Smooth muscle cell (in vitro differentiated cells): ENCODE results near the gene CACNA1S. TPM values are rescaled to one million over a fixed set of nuclear protein-coding genes. Genes with fewer than 3 reads are reported as not detected.

Experiments
- DNase-seq: peaks from one replicate; lab custom pipeline; 2025; ENCODE audit not compliant: unreplicated experiment; lab: John Stamatoyannopoulos, UW
- H2AFZ ChIP-seq: fragments of 200-600 bp; sonication (generic); 2 replicates; pipeline ENCODE4 v1.6.0; 2016; ENCODE audit warnings: antibody characterized with exemption, low read depth, mild to moderate bottlenecking
- H3F3A ChIP-seq: fragments of 200-600 bp; sonication (generic); 2 replicates; pipeline ENCODE4 v1.6.0; 2017; ENCODE audit warnings: antibody characterized with exemption, low read depth
- H3K27ac ChIP-seq: fragments of 200-600 bp; sonication (generic); 2 replicates; pipeline ENCODE4 v1.5.1; 2016; ENCODE audit warnings: low read depth, mild to moderate bottlenecking
- H3K27me3 ChIP-seq: fragments of 200-600 bp; sonication (generic); 2 replicates; pipeline ENCODE4 v1.6.1; 2016; ENCODE audit warnings: low read depth, mild to moderate bottlenecking
- H3K36me3 ChIP-seq: fragments of 200-600 bp; sonication (generic); 2 replicates; pipeline ENCODE4 v1.5.1; 2016; ENCODE audit warnings: low read depth
- H3K4me1 ChIP-seq: fragments of 200-600 bp; sonication (generic); 2 replicates; pipeline ENCODE4 v1.5.1; 2016; ENCODE audit warnings: low read depth
- H3K4me2 ChIP-seq: fragments of 200-600 bp; sonication (generic); 2 replicates; pipeline ENCODE4 v1.6.0; 2016; ENCODE audit warnings: mild to moderate bottlenecking
- H3K4me3 ChIP-seq: fragments of 200-600 bp; sonication (generic); 2 replicates; pipeline ENCODE4 v1.5.1; 2016; ENCODE audit warnings: mild to moderate bottlenecking
- H3K79me2 ChIP-seq: fragments of 200-600 bp; sonication (generic); 2 replicates; pipeline ENCODE4 v1.6.0; 2016; ENCODE audit warnings: low read depth, mild to moderate bottlenecking
- H3K9ac ChIP-seq: fragments of 200-600 bp; sonication (generic); 2 replicates; pipeline ENCODE4 v1.6.0; 2016; ENCODE audit warnings: low read depth
- H3K9me3 ChIP-seq: fragments of 200-600 bp; sonication (generic); replicated peaks from 2 replicates; pipeline ENCODE4 v1.5.1; 2016; ENCODE audit warnings: low read depth
- H4K20me1 ChIP-seq: fragments of 200-600 bp; sonication (generic); 2 replicates; pipeline ENCODE4 v1.6.0; 2016; ENCODE audit warnings: low read depth
- WGBS: methylation state at CpG from one replicate; pipeline ENCODE4 v1.1.7; 2016; ENCODE audit warnings: low lambda C conversion rate; 5-methylcytosine and 5-hydroxymethylcytosine counted together
- polyA plus RNA-seq: library from polyadenylated mRNA; unstranded; fragments of >200 nt; fragmentation: Nextera tagmentation; extraction: Ambion mirVana; gene quantifications from 2 replicates; pipeline ENCODE4 v1.2.1, GENCODE V29; 2016
- total RNA-seq: library from RNA; depleted of rRNA; stranded (reverse); fragments of >200 nt; gene quantifications from 2 replicates; pipeline ENCODE4 v1.2.3, GENCODE V29; 2014
- TF ChIP-seq, protein P1 (sequence below): fragments of 200-600 bp; sonication (generic); IDR thresholded peaks from 2 replicates; pipeline ENCODE4 v1.5.1; 2017; ENCODE audit warnings: borderline replicate concordance, mild to moderate bottlenecking, antibody characterized with exemption; ENCODE audit not compliant: insufficient read depth, poor library complexity, severe bottlenecking

CACNA1S gene
- total and polyA plus RNA-seq, 2 experiments from 2014 or later: not detected

GRCh38 chr1:201128476-201128875, 16.2 kb upstream of the CACNA1S start:
- Histone ChIP-seq H3K79me2 (no peaks in the 10 kb centered on the region), H3K27ac (peak overlapping the region; percentile 78), H3K9ac (peak overlapping the region; percentile 52), H2AFZ (no peak overlapping the region), H3K4me1 (peaks cover 6% of the 10 kb centered on the region), H3K4me3 (no peak overlapping the region), H3K4me2 (peak overlapping the region; percentile 47), H3K9me3 (no peaks in the 10 kb centered on the region), H3F3A (no peaks in the 10 kb centered on the region), H3K27me3 (no peaks in the 10 kb centered on the region), H3K36me3 (no peaks in the 10 kb centered on the region), H4K20me1 (no peaks in the 10 kb centered on the region)
- WGBS: 92% methylated on average over 9 of the region's 9 CpGs
- DNase-seq: no peak
- TF ChIP-seq, protein P1, sequence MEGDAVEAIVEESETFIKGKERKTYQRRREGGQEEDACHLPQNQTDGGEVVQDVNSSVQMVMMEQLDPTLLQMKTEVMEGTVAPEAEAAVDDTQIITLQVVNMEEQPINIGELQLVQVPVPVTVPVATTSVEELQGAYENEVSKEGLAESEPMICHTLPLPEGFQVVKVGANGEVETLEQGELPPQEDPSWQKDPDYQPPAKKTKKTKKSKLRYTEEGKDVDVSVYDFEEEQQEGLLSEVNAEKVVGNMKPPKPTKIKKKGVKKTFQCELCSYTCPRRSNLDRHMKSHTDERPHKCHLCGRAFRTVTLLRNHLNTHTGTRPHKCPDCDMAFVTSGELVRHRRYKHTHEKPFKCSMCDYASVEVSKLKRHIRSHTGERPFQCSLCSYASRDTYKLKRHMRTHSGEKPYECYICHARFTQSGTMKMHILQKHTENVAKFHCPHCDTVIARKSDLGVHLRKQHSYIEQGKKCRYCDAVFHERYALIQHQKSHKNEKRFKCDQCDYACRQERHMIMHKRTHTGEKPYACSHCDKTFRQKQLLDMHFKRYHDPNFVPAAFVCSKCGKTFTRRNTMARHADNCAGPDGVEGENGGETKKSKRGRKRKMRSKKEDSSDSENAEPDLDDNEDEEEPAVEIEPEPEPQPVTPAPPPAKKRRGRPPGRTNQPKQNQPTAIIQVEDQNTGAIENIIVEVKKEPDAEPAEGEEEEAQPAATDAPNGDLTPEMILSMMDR: no peak

GRCh38 chr1:201127755-201128455, 15.7 kb upstream of the CACNA1S start:
- DNase-seq: no peak
- Histone ChIP-seq H3K27ac (peak overlapping the region; percentile 78), H3K9ac (peak overlapping the region; percentile 52), H3K9me3 (no peaks in the 10 kb centered on the region), H3K79me2 (no peaks in the 10 kb centered on the region), H4K20me1 (no peaks in the 10 kb centered on the region), H2AFZ (no peak overlapping the region), H3K36me3 (no peaks in the 10 kb centered on the region), H3F3A (no peaks in the 10 kb centered on the region), H3K4me2 (peak overlapping the region; percentile 47), H3K4me3 (no peak overlapping the region), H3K27me3 (no peaks in the 10 kb centered on the region), H3K4me1 (peaks cover 6% of the 10 kb centered on the region)
- 70% methylated on average over 15 of the region's 17 CpGs for WGBS
- TF ChIP-seq, protein P1: peak; percentile 18

DNA sequence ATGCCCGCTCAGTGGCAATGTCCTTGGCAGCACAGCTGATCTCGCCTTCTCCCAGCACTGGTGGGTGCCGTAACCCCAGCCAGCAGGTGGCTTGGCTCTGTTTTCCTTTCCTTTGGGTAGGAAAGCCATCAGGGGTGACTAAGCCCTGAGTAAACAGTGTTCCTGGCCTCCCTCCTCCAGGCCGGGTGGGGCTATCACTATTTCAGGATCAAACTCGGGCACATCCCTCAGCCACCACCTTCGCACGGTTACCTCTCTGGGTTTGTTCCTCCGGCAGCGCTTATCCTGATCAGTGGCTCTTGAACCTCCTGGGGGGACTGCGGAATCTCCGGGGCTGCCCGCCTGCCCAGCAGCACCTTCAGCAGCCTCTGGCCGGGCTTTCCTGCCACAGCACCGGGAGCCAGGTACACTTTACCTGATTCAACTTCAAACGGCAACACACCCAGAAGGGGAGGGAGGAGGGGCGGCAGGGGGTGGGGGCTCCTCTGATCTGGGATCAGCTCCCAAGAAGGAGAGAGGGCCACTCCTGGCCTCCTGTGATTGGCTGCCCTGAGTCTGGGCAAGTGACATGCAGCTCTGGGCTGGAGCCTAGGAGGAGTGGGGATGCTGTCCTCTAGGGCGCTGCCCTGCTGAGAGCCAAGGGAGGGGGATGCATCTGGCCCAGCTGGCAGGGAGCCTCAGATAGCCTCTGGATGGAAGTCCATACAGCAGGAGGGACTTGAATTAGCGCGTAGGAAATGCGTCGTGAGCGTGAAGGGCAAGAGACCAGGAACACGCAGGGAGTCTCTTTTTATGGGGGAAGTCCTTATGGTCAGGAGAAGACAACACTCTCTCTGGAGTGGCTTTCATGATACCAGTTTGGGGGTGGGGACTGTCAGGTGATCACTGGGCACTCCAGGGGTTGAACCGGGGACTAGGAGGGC, 14.9 kb upstream of the CACNA1S start, which contains the start of gene ASCL5:
Gene ASCL5 (minus strand): TSS at position 353 of the 923 bp plus-strand sequence. CDS start 11,812 bp downstream, outside the sequence.
- H4K20me1 ChIP-seq: no peaks in the 10 kb centered on the region
- no peaks in the 10 kb centered on the region for H3K79me2 ChIP-seq
- 75% methylated on average over 24 of the region's 24 CpGs for WGBS
- H3K27me3 ChIP-seq: no peaks in the 10 kb centered on the region
- H3F3A ChIP-seq: no peaks in the 10 kb centered on the region
- TF ChIP-seq, protein P1: no peak
- no peaks in the 10 kb centered on the region for H3K9me3 ChIP-seq
- H3K27ac ChIP-seq: peak within 1 kb of the TSS; percentile 78
- no peaks in the 10 kb centered on the region for H3K36me3 ChIP-seq
- peak within 1 kb of the TSS; percentile 12 for H3K4me2 ChIP-seq
- peaks cover 6% of the 10 kb centered on the region for H3K4me1 ChIP-seq
- no peak within 1 kb of the TSS for H3K9ac ChIP-seq
- no peak for DNase-seq
- H2AFZ ChIP-seq: no peak within 1 kb of the TSS
- H3K4me3 ChIP-seq: no peak within 1 kb of the TSS
